ENCODE measurements around the gene ZNF385A. TPM values are rescaled to one million over a fixed set of nuclear protein-coding genes. Genes with fewer than 3 reads are reported as not detected.

Gene ZNF385A
- polyA plus RNA-seq, 1 donor from 2014 or later = 0.46 TPM

DNA sequence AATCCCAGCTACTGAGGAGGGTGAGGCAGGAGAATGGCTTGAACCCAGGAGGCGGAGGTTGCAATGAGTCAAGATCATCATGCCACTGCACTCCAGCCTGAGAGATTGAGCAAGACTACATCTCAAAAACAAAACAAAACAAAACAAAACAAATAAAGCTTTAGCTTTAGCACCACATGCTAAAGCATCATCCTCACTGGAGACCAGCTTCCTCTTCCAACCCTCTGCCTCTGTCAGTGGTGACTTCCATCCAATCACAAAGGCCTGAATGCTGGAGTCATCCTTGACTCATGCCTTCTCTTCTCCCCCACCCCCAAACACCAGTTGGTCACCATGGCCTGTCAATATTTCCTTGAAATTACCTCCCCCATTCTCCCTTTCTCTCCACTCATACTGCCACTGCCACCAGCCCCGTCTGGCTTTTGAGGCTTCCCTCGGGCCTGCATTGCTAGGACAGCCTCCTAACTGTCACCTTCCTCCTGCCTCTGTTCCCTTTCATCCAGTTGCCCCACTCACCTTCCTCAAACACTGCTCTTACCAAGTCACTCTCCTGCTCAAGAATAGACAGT, 1.4 kb downstream of the ZNF385A start (continued):
- TF ChIP-seq, protein P1, sequence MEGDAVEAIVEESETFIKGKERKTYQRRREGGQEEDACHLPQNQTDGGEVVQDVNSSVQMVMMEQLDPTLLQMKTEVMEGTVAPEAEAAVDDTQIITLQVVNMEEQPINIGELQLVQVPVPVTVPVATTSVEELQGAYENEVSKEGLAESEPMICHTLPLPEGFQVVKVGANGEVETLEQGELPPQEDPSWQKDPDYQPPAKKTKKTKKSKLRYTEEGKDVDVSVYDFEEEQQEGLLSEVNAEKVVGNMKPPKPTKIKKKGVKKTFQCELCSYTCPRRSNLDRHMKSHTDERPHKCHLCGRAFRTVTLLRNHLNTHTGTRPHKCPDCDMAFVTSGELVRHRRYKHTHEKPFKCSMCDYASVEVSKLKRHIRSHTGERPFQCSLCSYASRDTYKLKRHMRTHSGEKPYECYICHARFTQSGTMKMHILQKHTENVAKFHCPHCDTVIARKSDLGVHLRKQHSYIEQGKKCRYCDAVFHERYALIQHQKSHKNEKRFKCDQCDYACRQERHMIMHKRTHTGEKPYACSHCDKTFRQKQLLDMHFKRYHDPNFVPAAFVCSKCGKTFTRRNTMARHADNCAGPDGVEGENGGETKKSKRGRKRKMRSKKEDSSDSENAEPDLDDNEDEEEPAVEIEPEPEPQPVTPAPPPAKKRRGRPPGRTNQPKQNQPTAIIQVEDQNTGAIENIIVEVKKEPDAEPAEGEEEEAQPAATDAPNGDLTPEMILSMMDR (IDR thresholded peaks at IDR 0.05; ENCODE audit: poor library complexity, severe bottlenecking) = no peak
- TF ChIP-seq EP300 (conservative IDR thresholded peaks at IDR 0.05; ENCODE audit: poor library complexity, severe bottlenecking) (no peak), MXI1 (conservative IDR thresholded peaks at IDR 0.05; ENCODE audit: poor library complexity, severe bottlenecking) (no peak)

DNA sequence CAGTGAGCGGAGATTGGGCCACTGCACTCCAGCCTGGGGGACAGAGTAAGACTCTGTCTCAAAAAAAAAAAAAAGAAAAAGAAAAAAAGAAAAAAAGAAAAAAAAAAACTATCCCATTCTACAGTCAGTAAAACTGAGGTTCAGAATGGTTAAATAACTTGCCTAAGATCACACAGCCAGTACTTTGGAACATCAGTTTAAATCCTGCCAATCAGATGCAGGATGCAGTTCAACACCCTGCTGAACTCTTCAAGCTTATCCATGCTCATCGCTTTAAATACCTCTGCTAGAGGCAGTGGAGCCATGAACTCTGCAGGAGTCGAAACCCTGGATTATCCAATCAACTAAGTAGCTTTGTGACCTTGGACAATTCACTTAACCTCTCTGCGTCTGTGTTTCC, 3.4 kb downstream of the ZNF385A start:
- H4K20me1 ChIP-seq (ENCODE audit: insufficient read depth) = no peaks in the 10 kb centered on the region
- H3K36me3 ChIP-seq (ENCODE audit: insufficient read depth, low read length) = no peaks in the 10 kb centered on the region
- H3K79me2 ChIP-seq (replicated peaks; ENCODE audit: insufficient read depth, low read length) = no peaks in the 10 kb centered on the region
- no peak for TF ChIP-seq EP300 (conservative IDR thresholded peaks at IDR 0.05; ENCODE audit: poor library complexity, severe bottlenecking)
- TF ChIP-seq, protein P1 (IDR thresholded peaks at IDR 0.05; ENCODE audit: poor library complexity, severe bottlenecking) = no peak
- no peak for TF ChIP-seq EZH2 (IDR thresholded peaks at IDR 0.05; ENCODE audit: borderline replicate concordance, insufficient read depth, low read length, poor library complexity, severe bottlenecking)
- TF ChIP-seq RAD21 (conservative IDR thresholded peaks at IDR 0.05) = no peak
- TF ChIP-seq REST (IDR thresholded peaks at IDR 0.05; ENCODE audit: borderline replicate concordance) = no peak
- no peak for TF ChIP-seq MXI1 (conservative IDR thresholded peaks at IDR 0.05; ENCODE audit: poor library complexity, severe bottlenecking)
- TF ChIP-seq TAF1 (IDR thresholded peaks at IDR 0.05; ENCODE audit: low read depth) = no peak
- TF ChIP-seq SMC3 (conservative IDR thresholded peaks at IDR 0.05; ENCODE audit: poor library complexity) = no peak
- no peak for TF ChIP-seq POLR2AphosphoS5 (IDR thresholded peaks at IDR 0.05)
- H3K4me2 ChIP-seq (ENCODE audit: low read length) = no peak overlapping the region
- no peak overlapping the region for H2AFZ ChIP-seq (ENCODE audit: low read depth, low read length)
- H3K4me3 ChIP-seq (ENCODE audit: low read length) = no peak overlapping the region
- no peaks in the 10 kb centered on the region for H3K27me3 ChIP-seq (ENCODE audit: insufficient read depth, low read depth, low read length)
- H3F3A ChIP-seq (ENCODE audit: insufficient read depth, low read length, poor library complexity, severe bottlenecking) = no peaks in the 10 kb centered on the region
- no peaks in the 10 kb centered on the region for H3K9me3 ChIP-seq (ENCODE audit: low read length)
- H3K27ac ChIP-seq (ENCODE audit: low read length) = no peak overlapping the region
- H3K9ac ChIP-seq (ENCODE audit: low read length) = no peak overlapping the region
- no peaks in the 10 kb centered on the region for H3K9me2 ChIP-seq (ENCODE audit: insufficient read depth, low read length)
